ENCODE data around the gene FGGY.

Gene FGGY

DNA sequence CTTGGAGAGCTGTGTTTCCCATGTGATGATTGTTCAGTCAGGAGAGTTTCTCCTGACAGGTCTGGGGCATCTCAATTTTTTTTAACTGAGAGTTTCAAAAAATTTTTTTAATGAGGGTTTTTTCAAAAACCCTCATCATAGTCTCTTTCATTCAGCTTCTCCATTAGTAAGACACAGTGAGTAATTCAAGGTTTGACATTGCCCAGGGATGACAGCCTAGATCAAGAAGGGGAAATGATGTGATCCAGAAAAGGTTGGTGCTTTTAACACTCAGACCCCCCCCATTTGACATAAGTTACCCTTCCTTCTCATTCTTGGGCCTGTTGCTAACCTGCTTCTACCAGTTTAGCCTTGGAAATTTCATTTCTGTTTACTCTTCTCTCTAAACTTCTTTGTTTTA lies 328.5 kb downstream of the FGGY start:
- H3K27ac ChIP-seq: no peak overlapping the region
- TF ChIP-seq, protein P1, sequence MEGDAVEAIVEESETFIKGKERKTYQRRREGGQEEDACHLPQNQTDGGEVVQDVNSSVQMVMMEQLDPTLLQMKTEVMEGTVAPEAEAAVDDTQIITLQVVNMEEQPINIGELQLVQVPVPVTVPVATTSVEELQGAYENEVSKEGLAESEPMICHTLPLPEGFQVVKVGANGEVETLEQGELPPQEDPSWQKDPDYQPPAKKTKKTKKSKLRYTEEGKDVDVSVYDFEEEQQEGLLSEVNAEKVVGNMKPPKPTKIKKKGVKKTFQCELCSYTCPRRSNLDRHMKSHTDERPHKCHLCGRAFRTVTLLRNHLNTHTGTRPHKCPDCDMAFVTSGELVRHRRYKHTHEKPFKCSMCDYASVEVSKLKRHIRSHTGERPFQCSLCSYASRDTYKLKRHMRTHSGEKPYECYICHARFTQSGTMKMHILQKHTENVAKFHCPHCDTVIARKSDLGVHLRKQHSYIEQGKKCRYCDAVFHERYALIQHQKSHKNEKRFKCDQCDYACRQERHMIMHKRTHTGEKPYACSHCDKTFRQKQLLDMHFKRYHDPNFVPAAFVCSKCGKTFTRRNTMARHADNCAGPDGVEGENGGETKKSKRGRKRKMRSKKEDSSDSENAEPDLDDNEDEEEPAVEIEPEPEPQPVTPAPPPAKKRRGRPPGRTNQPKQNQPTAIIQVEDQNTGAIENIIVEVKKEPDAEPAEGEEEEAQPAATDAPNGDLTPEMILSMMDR (conservative IDR thresholded peaks at IDR 0.05; ENCODE audit: low read depth): no peak
- ChIA-PET CTCF (interaction anchor here (0.5 to 0.7 kb wide), 2 partner anchors 51 to 127 kb away, joined by 3 read pairs; no protein-coding TSS in a partner anchor), POLR2A (ENCODE audit: low non-redundant PET) (no interaction called here)
- no peak for DNase-seq (ENCODE audit: low spot score)

DNA sequence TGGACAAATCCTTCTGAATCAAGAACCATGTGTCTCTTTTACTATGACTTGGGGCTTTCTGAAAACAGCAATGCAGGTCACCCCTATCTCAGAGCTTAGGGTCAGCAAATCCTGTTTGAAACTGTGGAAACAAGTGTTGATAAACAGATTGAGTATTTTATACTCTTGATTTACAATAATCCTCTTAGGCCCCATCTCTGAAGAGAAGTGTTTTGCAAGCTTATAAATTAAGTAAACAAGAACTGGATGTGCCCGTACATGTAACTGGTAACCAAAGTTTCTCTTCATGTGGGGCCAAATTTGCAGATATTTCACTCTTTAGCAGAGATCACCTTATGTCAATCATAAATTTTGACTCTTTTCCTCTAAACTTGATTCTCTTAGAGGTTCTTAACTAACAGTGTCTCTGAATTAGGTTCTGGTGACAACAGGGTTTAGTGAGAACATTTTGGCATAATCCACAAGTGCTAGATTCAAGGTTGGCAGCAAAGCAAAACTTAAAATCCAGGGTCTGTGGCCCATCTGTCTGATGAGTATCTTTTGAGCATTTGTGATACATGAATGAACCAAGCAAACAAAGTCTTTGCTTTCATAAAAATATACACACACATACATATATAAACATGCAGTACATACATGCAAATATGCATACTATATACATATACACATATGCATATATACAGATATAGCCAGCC lies 334.8 kb downstream of the FGGY start:
- ChIA-PET POLR2A (ENCODE audit: low non-redundant PET) (no interaction called here), CTCF (interaction anchor here (1.0 kb wide), 1 partner anchor 67 kb away, joined by 3 read pairs; no protein-coding TSS in a partner anchor)
- no peak overlapping the region for H3K27ac ChIP-seq
- TF ChIP-seq, protein P1 (conservative IDR thresholded peaks at IDR 0.05; ENCODE audit: low read depth): no peak
- no peak for DNase-seq (ENCODE audit: low spot score)

DNA sequence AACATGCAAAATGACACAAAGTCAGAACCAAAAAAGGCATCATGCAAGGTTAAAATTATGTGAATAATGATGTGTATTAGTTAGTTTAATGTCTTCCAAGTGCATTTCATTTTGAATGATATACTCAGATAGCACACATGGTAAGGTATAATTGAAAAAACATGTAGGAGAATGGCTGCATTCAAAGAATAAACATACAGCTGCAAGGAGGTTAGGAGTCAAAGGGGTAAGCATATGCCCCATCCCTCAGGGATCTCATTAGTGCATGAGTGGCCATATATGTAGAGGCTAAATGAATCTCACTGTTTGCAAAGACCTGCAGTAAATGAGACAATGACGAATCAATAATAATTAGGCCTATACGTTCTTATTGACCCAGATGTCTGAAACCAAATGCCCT lies 338.2 kb downstream of the FGGY start:
- ChIA-PET POLR2A (ENCODE audit: low non-redundant PET) (no interaction called here), CTCF (no interaction called here)
- no peak for DNase-seq (ENCODE audit: low spot score)
- H3K27ac ChIP-seq: no peak overlapping the region
- TF ChIP-seq, protein P1 (conservative IDR thresholded peaks at IDR 0.05; ENCODE audit: low read depth): no peak

DNA sequence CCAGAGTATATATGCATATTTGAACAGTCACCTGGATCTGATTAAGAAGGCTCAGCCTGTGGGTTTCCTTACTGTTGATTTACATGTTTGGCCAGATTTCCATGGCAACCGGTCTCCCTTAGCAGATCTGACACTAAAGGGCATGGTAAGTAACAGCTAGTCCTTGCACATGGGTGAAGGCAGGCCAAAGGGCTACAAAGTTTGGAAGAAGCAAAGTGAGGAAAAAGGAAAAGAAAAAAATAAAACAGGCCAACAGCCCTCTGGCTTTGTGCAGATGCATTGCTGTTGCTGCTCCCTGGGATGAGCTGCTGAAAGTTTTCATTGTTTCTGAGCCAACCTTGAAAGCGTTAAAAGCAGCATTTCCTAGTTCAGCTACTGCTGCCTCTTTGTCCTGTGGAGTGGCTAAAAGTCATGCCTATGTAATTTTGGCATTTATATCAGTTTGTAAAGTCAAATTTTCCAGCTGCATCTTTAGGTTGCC lies 341.4 kb downstream of the FGGY start:
- CTCF ChIA-PET: no interaction called here
- no peak for DNase-seq (ENCODE audit: low spot score)
- POLR2A ChIA-PET (ENCODE audit: low non-redundant PET): no interaction called here
- TF ChIP-seq, protein P1 (conservative IDR thresholded peaks at IDR 0.05; ENCODE audit: low read depth): no peak
- no peak overlapping the region for H3K27ac ChIP-seq

DNA sequence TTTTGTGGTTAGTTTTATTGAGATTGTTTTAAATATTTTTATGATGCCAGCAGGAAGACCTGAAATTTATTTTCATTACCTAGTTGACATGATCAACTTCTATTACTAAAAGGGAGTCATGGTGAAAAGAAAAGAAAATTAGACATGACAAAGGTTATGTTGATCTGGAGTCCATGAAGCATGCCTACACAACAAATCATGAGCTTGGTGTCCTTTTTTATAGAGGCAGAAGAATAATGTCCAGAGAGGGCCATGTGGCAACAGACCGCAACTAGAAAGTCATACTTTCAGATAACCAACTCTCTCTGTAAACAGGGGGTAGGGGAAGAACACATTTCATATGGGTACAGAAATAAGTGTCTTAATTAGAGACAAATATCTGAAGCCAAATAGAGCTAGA lies 342.4 kb downstream of the FGGY start:
- no peak for DNase-seq (ENCODE audit: low spot score)
- H3K27ac ChIP-seq: no peak overlapping the region
- CTCF ChIA-PET: interaction anchor here (0.7 kb wide), 1 partner anchor 440 kb away, joined by 3 read pairs; no protein-coding TSS in a partner anchor
- POLR2A ChIA-PET (ENCODE audit: low non-redundant PET): no interaction called here
- TF ChIP-seq, protein P1 (conservative IDR thresholded peaks at IDR 0.05; ENCODE audit: low read depth): no peak

DNA sequence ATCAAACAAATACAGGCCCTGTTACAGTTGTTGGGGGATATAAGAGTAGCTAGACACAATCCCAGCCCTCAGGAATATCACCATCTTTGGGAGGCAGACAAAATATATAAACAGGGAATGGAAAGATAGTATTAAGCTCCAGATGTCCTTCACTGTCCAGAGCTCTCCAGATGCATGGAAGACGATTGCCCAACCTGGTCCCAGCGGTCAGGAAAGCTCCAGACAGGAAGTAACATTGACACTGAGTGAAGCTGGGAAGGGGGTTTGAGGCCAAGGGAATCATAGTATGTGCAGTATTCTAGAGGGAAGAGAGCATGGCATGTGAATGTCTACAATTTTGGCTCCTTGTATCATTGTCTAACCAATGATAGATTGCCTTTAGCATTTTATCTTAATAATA lies 344.0 kb downstream of the FGGY start:
- DNase-seq (ENCODE audit: low spot score): no peak
- POLR2A ChIA-PET (ENCODE audit: low non-redundant PET): no interaction called here
- CTCF ChIA-PET: no interaction called here

More for the DNA sequence above, 344.0 kb downstream of the FGGY start:
- TF ChIP-seq, protein P1 (conservative IDR thresholded peaks at IDR 0.05; ENCODE audit: low read depth): no peak
- no peak overlapping the region for H3K27ac ChIP-seq
